Measurements from ENCODE around the gene TTC29.

The TTC29 gene, protein sequence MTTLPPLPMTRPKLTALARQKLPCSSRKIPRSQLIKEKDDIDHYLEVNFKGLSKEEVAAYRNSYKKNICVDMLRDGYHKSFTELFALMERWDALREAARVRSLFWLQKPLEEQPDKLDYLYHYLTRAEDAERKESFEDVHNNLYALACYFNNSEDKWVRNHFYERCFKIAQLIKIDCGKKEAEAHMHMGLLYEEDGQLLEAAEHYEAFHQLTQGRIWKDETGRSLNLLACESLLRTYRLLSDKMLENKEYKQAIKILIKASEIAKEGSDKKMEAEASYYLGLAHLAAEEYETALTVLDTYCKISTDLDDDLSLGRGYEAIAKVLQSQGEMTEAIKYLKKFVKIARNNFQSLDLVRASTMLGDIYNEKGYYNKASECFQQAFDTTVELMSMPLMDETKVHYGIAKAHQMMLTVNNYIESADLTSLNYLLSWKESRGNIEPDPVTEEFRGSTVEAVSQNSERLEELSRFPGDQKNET

GRCh38 chr4:146945556-146946374 is at the start of gene TTC29:
Gene TTC29 (minus strand): TSS chr4:146945864. CDS start chr4:146939895, 5,969 bp downstream.
- peak; percentile 81 to 97 (median 92) for DNase-seq

DNA sequence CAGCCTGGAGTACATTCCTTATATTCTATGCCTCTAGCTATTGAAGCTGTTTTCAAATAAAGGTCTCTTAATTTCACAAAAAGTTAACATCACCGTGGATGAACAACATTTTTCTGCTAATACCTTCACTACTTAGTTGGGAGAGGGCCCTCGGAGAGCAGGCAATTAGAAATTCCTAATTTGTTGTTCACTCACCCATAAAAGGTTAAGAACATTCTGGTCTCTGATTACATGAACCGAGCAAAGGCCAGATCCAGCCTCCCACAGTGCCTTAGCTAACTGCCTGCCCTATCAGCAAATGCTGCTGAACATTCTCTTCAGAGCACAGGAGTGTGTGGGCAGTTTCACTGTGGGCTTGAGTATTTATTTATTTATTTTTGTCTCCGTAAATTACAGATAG is 36.0 kb upstream of the TTC29 start:
- no peak for DNase-seq
- intact Hi-C loops (cut with DNase I): no loop called here

More at GRCh38 chr4:146945556-146946374, at the start of gene TTC29:
- intact Hi-C loops (cut with DNase I): no loop called here

DNA sequence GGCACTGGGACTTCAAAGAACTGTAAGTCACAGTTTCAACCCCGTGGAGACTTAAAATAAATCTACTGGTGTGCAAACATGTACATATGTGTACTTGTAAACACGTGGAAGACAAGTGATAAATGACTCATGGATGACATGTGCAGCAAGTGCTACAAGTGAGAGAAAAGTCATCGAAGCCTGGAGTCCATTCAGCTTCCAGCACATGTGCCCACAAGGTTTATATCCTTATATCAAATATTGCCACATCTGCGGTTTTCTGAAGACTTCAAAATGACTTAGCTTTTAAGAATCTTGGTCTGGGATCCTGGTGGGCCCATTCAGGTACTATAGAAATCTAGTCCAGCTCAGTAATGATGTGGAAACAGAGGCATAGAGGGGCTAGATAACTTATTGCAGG is 33.0 kb upstream of the TTC29 start:
- DNase-seq: no peak
- intact Hi-C loops (cut with DNase I): no loop called here

GRCh38 chr4:146976145-146976544 is 30.5 kb upstream of the TTC29 start:
- DNase-seq: no peak
- intact Hi-C loops (cut with DNase I): no loop called here

DNA sequence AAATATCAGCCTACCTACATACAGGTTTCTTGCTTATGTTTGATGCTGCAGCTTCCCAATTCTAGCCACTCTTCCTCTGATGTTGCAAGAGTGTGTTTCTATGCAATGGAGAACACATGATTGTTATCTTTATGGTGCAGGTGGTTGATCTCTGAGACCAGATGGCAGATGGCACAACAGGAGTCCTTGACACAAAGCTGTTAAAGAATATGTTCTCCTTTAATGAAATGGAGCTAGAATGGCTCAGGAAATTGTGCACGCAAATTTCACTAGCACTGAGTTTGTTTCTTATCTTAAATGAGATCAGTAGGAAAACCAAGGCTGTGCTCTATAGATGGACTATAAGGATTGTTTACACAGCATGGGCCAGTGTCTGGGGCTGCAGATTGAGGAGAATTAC is 29.9 kb upstream of the TTC29 start:
- no peak for DNase-seq
- intact Hi-C loops (cut with DNase I): no loop called here

GRCh38 chr4:146975036-146975435 is 29.4 kb upstream of the TTC29 start:
- no peak for DNase-seq
- intact Hi-C loops (cut with DNase I): no loop called here

- no peak for DNase-seq
- intact Hi-C loops (cut with DNase I): no loop called here
Measured at GRCh38 chr4:146972036-146972435, 26.4 kb upstream of the TTC29 start.

DNA sequence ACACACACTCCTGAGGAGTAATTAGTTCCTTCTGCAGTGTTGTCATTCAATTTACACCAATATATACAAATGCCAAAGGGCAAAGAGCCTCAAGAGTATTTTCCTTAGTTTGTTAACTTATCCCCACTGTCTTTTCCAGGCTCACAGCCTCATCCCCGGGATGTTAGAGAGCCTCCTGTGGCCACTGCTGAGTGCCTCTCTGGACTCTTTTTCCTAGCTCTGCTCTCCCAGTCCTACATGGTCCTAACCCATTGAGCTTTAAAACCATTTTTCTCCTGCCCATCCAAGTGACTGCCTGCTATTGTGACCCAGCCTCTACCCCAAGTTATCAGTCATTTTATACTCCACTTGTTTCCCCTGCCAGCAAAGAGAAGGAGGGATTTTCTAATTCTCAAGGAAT is 23.5 kb upstream of the TTC29 start:
- no peak for DNase-seq
- intact Hi-C loops (cut with DNase I): no loop called here

- intact Hi-C loops (cut with DNase I): no loop called here
Measured at GRCh38 chr4:146960634-146961033, 15.0 kb upstream of the TTC29 start.

DNA sequence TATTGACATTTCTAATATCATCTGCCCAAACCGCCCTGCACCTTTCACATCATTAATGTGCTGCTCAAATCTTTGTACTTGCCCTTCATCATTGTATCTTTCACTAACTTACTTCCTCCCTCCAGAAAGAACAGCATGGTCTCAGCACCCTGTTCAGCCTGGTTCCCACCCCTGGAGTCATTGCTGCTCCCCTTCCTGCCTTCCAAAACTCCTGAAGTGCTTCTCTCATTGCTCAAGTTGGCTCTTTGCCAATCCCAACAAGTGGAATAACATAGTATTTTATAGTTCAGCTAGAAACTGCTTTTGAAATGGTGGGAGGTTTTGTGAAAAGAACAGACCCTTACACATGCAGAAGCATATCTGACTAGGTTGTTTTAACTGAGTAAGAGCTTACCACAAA is 14.0 kb upstream of the TTC29 start:
- no peak for DNase-seq
- intact Hi-C loops (cut with DNase I): no loop called here

More at GRCh38 chr4:146960634-146961033, 15.0 kb upstream of the TTC29 start:
- DNase-seq: no peak

- intact Hi-C loops (cut with DNase I): no loop called here
- DNase-seq: no peak
Measured at GRCh38 chr4:146957237-146957636, 11.6 kb upstream of the TTC29 start.

GRCh38 chr4:146952896-146953295 is 7.2 kb upstream of the TTC29 start:
- intact Hi-C loops (cut with DNase I): no loop called here

GRCh38 chr4:146949559-146949958 is 3.9 kb upstream of the TTC29 start:
- intact Hi-C loops (cut with DNase I): no loop called here
- DNase-seq: no peak

More at GRCh38 chr4:146952896-146953295, 7.2 kb upstream of the TTC29 start:
- no peak for DNase-seq

DNA sequence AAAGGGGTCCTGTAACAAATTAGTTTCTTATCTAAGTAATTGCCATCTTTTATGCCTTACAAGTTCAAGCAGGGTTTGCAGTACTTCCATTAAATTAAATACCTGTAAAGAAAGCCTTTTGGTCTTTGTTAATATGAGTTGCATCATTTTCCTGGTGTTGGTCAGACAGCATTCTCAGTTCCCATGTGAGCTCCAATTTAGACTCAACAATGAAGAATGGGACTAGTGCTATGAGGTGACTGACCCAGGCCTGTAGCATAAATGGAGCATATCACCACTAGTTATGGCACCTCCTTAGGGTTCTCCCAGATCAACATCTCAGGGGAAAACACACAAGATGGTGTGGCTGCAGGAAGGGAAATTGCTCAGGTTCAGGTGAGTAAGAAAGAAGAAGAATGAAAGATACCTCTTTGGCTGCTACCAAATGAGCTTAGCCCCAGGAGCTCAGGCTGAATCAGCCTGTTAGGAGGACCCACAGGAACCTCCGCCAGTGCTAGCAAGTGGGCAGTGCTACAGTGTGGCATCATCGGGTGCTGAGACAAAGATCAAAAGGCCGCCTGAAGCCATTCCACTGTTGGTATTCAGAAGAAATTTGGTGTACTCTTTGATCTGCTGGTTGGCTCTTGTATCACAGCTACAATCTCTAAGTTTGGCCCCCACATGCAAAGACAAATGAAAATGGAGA is 1.8 kb downstream of the TTC29 start:
- DNase-seq: no peak
- intact Hi-C loops (cut with DNase I): no loop called here

GRCh38 chr4:146932116-146932515 is 13.5 kb downstream of the TTC29 start:
- intact Hi-C loops (cut with DNase I): no loop called here
- DNase-seq: no peak

GRCh38 chr4:146930673-146931072 is 15.0 kb downstream of the TTC29 start:
- intact Hi-C loops (cut with DNase I): no loop called here
- DNase-seq: no peak

- no peak for DNase-seq
- intact Hi-C loops (cut with DNase I): no loop called here
Measured at GRCh38 chr4:146927695-146928094, 18.0 kb downstream of the TTC29 start.

- DNase-seq: peak in 11 of 42 donors; percentile 5 to 50 (median 32)
- intact Hi-C loops (cut with DNase I): loop anchor here (10.0 kb wide), 1 partner anchor 572 kb away; no protein-coding TSS in a partner anchor
Measured at GRCh38 chr4:146916479-146917076, 29.1 kb downstream of the TTC29 start.

DNA sequence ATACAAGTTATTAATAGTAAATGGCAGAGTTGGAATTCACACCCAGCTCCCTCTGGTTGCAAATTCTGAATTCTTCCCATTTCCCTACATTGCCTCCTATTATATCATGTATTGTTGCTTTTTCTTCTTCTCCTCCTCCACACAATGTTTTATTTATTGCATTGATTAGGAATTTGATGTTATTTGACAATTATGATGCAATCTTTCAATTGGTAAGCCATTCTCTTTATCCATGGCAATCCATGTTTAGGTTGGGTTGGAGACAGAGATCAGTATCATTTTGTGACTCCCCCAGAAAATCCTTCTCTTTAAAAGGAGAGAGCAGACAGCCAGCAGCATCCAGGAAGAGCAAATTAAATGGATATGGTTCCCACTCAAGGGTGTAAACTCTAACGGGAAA is 30.5 kb downstream of the TTC29 start:
- intact Hi-C loops (cut with DNase I): loop anchor here (10.0 kb wide), 1 partner anchor 570 kb away; no protein-coding TSS in a partner anchor
- DNase-seq: no peak
